ENCODE results near the gene ARHGEF9.
"Not testable (repeated sequence)": the region's sequence is repeated elsewhere in the genome, so short reads cannot be mapped to it uniquely, and the experiment has no call there.

ARHGEF9 gene

DNA sequence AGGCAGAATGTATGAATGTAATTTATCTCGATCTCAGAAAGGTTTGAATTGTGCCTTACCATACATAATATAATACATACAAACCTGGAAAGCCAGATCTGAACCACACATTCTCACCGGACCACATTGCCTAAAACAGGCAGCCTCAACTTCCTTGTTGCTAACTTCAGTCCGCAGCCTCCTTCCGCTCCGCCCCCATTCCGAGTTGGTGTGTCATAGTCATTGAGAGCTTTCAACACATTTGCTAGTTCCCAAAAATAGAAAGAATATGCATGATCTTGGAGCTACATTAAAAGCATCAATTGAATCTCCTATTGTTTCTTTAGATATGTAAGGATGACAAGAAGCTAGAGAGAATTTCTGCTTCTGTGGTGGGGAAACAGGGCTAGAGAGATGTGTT, 127.2 kb downstream of the ARHGEF9 start:
- DNase-seq, result no peak

DNA sequence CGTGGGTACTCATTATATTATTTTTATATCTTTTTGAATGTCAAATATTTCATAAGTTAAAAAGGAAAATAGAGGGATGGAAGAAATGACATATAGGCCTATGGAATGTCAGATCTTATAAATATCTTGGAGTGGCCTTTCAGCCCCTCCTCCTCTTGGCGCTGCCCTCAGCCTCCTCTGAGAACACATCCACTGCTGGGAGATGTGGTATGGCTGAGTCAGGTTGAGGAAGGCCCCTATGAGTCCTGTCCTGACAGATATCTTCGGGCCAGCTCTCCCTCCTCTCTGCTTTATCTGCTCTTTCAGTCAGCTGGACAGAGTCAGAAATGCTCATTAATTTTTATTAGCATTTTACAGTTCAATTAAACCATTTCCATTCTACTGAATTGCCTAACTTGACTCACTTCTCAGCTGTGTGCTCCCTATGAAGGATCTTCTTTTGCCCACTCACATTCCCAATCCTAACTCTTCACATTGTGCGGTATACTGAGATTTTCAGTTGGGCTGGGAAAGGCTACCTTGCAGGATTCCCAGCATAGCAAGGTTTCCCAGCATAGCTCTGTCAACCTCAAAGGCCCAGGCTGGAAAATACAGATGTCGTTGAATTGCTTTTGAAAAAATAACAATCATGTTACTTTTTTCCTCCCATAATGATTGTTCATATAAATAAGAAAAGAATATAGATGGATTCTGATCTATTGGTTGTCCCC, 128.0 kb downstream of the ARHGEF9 start:
- DNase-seq, result no peak

DNA sequence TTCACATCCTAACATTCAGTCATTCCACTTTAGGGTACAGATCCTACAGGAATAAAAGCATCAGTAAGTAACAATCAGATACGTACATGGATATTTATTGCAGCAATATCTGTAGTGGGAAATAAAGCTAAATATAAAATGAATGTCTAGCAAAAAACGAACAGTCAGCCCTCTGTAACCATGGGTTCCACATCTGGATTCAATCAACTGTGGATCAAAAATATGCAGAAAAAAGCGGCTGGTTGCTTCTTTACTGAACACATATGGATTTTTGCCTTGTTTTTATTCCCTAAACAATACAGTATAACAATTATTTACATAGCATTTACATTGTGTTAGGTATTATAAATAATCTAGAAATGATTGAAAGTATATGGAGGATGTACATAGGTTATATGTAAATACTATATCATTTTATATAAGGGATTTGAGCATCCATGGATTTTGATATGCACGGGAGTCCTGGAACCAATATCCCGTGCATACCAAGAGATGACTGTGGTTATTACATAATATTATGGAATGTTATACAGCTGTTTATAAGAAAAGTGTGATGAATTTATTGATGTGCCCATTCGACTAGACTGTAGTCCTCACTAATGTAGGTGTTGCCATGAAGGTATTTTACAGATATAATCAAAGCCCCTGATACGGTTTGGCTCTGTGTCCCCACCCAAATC, 132.8 kb downstream of the ARHGEF9 start:
- DNase-seq, result no peak

DNA sequence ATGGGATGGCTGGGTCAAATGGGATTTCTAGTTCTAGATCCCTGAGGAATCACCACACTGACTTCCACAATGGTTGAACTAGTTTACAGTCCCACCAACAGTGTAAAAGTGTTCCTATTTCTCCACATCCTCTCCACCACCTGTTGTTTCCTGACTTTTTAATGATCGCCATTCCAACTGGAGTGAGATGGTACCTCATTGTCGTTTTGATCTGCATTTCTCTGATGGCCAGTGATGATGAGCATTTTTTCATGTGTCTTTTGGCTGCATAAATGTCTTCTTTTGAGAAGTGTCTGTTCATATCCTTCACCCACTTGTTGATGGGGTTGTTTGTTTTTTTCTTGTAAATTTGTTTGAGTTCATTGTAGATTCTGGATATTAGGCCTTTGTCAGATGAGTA, 139.3 kb downstream of the ARHGEF9 start:
- not testable (repeated sequence) for DNase-seq

DNA sequence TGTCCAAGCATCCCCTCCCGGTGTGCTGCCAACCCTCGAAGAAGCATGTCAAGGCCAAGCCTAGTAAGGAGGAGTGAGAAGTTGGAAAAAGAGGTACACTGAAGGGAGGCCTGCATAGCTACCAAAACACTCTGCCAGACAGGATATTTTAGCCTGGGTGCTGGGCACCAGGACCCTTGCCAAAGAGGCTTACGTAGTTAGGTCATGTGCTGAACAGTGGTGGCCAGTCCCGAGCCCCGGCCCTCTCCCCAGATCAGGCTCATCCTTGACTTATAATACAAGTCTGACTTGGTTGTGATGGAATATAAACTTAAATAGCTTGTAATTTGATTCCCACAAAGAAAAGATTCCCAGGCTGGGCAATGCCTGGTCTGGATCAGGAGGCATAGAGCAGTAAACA, 149.3 kb downstream of the ARHGEF9 start:
- DNase-seq, result no peak

DNA sequence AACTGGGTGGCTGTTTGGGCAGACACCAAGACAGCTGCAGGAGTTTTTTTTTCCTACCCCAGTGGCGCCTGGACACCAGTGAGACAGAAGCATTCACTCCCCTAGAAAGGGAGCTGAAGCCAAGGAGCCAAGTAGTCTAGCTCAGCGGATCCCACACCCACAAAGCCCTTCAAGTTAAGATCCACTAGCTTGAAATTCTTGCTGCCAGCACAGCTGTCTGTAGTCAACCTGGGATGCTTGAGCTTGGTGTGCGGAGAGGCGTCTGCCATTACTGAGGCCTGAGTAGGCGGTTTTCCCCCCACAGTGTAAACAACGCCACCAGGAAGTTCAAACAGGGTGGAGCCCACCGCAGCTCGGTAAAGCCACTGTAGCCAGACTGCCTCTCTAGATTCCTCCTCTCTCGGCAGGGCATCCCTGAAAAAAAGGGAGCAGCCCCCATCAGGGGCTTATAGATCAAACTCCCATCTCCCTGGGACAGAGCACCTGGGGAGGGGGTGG, 171.4 kb downstream of the ARHGEF9 start:
- DNase-seq, result no peak

DNA sequence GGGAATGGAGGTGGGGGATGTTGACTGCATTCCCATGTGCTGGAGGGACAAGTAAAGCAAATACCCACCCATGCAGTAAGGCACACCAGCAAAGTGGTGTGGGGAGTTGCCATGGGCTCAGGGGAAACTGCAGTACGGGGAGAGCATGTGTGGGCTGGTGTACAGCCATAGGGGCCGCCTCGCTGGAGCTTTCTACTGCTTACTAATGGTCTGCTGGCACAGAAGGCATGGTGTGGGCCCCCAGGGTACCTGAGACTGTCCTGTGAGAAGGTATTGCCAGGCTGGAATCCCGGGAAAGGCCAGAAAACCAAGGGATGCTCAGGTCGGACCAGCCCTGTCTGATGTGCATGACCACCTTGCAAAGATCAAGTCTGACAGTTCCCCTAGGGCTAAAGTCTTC, 199.1 kb downstream of the ARHGEF9 start:
- no peak for DNase-seq
